GM19372 (cell line): Measurements from ENCODE around the gene MSGN1.
A peak's percentile ranks its signal among the peaks of the same experiment; 100 is the strongest.

Source experiments
- ATAC-seq: cut with Tn5 transposase; IDR thresholded peaks from one replicate; pipeline ENCODE4 v1.9.1; 2021; ENCODE audit warnings: mild to moderate bottlenecking, low read depth, moderate library complexity; ENCODE audit not compliant: unreplicated experiment

The MSGN1 gene

DNA sequence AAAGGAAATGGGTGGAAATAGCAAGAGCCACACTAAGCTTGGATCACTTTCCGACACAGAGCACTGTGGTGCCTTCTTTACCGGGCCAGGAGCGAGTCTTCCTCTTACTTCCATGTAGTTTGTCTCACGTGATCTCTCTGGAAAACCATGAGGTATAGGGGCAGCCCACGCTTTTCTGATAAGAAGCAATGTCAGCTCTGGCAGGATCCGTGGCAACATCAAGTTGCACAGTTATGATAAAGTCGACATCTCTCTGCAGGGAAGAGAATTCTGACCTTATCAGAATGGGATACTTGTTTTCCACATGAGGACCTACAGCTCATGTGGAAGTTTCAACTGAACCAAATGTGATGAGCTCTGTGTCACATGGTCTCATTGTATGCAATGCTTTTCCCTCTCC, 29.5 kb downstream of the MSGN1 start:
- no peak for ATAC-seq

GRCh38 chr2:17846676-17847075, 30.4 kb downstream of the MSGN1 start:
- ATAC-seq, result no peak

GRCh38 chr2:17847236-17847635, 31.0 kb downstream of the MSGN1 start:
- ATAC-seq, result no peak

DNA sequence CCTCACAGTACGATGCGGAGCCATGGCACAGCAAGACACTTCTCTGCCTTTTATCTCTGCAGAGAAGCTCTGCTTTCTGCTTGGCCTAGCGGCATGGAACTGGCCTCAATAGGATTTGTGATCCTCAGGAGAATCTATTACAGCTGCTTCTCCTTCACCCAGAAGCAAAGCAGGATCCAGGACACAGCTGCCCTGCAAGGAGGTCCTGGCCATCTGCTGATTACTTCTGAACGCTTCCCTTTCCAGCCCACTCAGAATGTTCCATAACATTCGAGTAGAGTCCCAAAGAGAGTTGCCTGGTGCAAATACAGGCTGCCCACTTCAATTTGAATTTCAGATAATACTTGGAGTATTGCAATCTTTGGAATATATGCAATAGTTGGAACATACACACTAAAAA, 33.0 kb downstream of the MSGN1 start:
- ATAC-seq, result no peak

GRCh38 chr2:17850151-17850550, 33.9 kb downstream of the MSGN1 start:
- no peak for ATAC-seq

- ATAC-seq, result peak; percentile 69
Observed at GRCh38 chr2:17851731-17852585, 35.7 kb downstream of the MSGN1 start.

DNA sequence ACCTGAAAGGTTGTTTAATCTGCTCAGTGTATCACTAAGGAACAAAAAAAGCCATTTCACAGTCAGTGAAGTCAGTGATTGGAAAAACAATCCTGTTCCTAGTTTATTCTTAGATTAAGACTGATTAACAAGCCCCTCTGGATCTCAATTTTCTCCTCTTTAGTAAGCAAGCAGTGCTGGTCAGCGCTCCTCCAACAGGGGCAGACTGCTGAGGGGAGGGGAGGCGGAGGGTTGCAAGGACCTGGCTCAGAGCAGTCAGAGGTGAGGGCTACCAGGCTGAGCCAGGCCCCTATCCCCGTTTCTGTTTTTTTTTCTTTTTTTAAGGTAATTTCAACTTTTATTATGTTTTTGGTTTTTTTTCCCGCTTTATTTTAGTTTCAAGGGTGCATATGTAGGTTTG, 37.5 kb downstream of the MSGN1 start:
- ATAC-seq, result no peak

DNA sequence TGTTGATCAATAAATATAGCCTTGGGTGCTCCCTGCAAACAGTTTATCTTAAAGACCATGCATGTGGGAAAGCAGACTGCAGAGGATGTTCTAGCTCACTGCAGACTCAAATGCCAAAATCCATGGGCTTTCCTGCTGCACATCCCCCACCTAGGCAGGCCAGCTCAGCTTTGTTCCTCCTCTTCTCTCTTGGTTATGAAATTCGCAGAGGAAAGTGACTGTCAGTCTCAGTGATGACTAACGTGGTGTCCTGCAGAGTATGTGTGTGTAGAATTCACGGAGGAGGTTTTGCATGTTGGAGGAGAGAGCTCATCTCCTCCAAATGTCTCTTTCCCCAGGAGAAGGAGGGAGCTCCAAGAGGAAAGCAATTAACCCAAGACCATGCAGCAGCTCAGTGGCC, 40.8 kb downstream of the MSGN1 start:
- ATAC-seq, result no peak

DNA sequence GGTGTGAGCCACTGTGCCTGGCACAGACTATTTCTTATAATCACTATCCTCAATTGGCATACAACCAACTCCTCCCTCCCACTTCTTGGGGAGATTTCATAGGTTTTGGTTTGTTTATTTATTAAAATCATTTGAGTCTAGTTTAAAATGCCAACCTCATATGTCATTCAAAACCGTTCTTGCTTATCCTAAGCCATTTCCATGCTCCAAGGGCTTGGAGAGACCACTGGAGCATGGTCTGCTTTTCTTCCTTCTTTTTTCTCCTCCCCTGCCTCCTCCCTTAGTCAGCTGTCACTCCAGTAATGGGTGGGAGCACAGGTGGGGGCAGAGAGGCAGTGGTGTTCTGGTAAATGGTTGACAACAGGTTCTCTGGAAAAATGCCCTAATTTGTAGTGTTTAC, 41.8 kb downstream of the MSGN1 start:
- no peak for ATAC-seq

GRCh38 chr2:17863539-17863938, 47.3 kb downstream of the MSGN1 start:
- no peak for ATAC-seq

DNA sequence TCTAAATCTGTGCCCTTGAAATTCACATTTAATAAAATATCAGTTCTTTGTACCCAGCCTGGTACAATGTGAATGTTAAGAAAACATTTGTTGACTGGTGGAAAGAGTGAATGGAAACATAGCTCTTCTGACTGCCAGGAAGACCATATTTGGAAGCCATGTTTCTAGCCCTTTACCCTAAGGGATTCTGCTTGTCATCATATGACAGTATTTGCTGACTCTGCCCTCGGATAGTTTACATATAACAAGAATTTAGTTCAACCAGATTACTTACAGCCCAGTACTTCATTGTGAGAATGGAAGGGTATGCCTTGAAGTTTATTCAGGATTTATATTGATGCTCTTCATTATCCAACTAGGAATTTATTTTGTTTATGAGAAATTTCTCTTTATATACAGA, 48.4 kb downstream of the MSGN1 start:
- no peak for ATAC-seq

GRCh38 chr2:17867133-17867532, 50.9 kb downstream of the MSGN1 start:
- no peak for ATAC-seq
